K562 (cell line): ENCODE results near the gene RNU5D-1. TPM values are rescaled to one million over a fixed set of nuclear protein-coding genes. Genes with fewer than 3 reads are reported as not detected.

Experiments used
- ATF1 ChIP-seq, 2 experiments: fragments of 450-650 bp in 1 of 2; IDR thresholded peaks; 2 replicates each; pipeline ENCODE4 v1.6.1; 2016; ENCODE audit warnings: missing compliant biosample characterization in 1 of 2, missing genetic modification characterization in 1 of 2
- CC2D1A ChIP-seq: fragments of 450-650 bp; IDR thresholded peaks from 2 replicates; pipeline ENCODE4 v1.6.1; 2017; ENCODE audit warnings: mild to moderate bottlenecking
- DEAF1 ChIP-seq: fragments of 450-650 bp; formaldehyde crosslinking; IDR thresholded peaks from 2 replicates; pipeline ENCODE4 v1.4.0; 2020; ENCODE audit warnings: mild to moderate bottlenecking, moderate library complexity
- HNRNPH1 ChIP-seq: fragments of 200-400 bp; formaldehyde crosslinking; optimal IDR thresholded peaks from 2 replicates; pipeline ENCODE3; 2017; ENCODE audit warnings: low read depth, mild to moderate bottlenecking, low read length, moderate library complexity
- JUND ChIP-seq, 2 experiments: IDR thresholded peaks; 2 replicates in 1 of 2; 3 replicates in 1 of 2; pipeline ENCODE4 v1.6.1; 2011; ENCODE audit warnings: borderline replicate concordance in 2 of 2, low read depth in 2 of 2, low read length in 2 of 2, improper control_type of control experiment in 1 of 2, missing biosample characterization in 1 of 2, missing genetic modification characterization in 1 of 2, missing genetic modification reagents in 1 of 2
- MCM2 ChIP-seq: fragments of 450-650 bp; IDR thresholded peaks from 2 replicates; pipeline ENCODE4 v1.6.1; 2017; ENCODE audit warnings: low read depth, mild to moderate bottlenecking
- MYC ChIP-seq, 2 experiments: fragments of 250-450 bp in 1 of 2; sonication (Bioruptor Pico) in 1 of 2; IDR thresholded peaks; 2 replicates each; pipeline versions ENCODE4 v1.5.1 to v1.6.1; 2012 to 2021; ENCODE audit warnings: low read depth in 2 of 2, borderline replicate concordance in 1 of 2, improper control_type of control experiment in 1 of 2, low read length in 1 of 2, mild to moderate bottlenecking in 1 of 2, moderate library complexity in 1 of 2
- NR1H2 ChIP-seq: sonication (generic); formaldehyde crosslinking; IDR thresholded peaks from 2 replicates; pipeline ENCODE4 v1.4.0; 2020; ENCODE audit warnings: mild to moderate bottlenecking, missing genetic modification reagents
- PHB ChIP-seq: fragments of 250-450 bp; sonication (Bioruptor Pico); IDR thresholded peaks from 2 replicates; pipeline ENCODE4 v1.5.0; 2021
- RREB1 ChIP-seq: fragments of 250-450 bp; sonication (Bioruptor Pico); IDR thresholded peaks from 2 replicates; pipeline ENCODE4 v1.4.0; 2020
- TEAD4 ChIP-seq, 2 experiments: sonication (generic) in 1 of 2; formaldehyde crosslinking in 1 of 2; IDR thresholded peaks; 2 replicates each; pipeline versions ENCODE4 v1.6.1 to v1.8.0; 2012 to 2022; ENCODE audit warnings: borderline replicate concordance in 1 of 2, inconsistent platforms in 1 of 2, low read length in 1 of 2, mild to moderate bottlenecking in 1 of 2, missing genetic modification reagents in 1 of 2
- polyA plus RNA-seq, 8 experiments: library from polyadenylated mRNA; depleted of rRNA in 4 of 8; stranded (reverse) in 5 of 8; unstranded in 3 of 8; fragments of >200 nt; fragmentation: Nextera tagmentation in 2 of 8; fragmentation: Illumina TruSeq in 1 of 8; extraction: Ambion mirVana in 2 of 8; extraction: Trizol in 1 of 8; gene quantifications; 2 replicates each; pipeline versions ENCODE4 v1.2.1 to v1.2.3, GENCODE V29; 2011 to 2014; ENCODE audit warnings: inconsistent platforms in 1 of 8, missing spikeins in 1 of 8
- total RNA-seq, 7 experiments: library from RNA; depleted of rRNA in 6 of 7; stranded (reverse); fragments of >200 nt in 6 of 7; fragmentation: Illumina TruSeq in 2 of 7; extraction: Trizol in 2 of 7; gene quantifications; 2 replicates each; pipeline versions ENCODE4 v1.2.1 to v1.2.3, GENCODE V29; 2011 to 2021; ENCODE audit warnings: low replicate concordance in 1 of 7
- TF ChIP-seq, protein P1 (sequence below): fragments of 450-650 bp; IDR thresholded peaks from 2 replicates; pipeline ENCODE4 v1.6.1; 2016; ENCODE audit warnings: low read depth, mild to moderate bottlenecking, moderate library complexity

RNU5D-1 gene
- total and polyA plus RNA-seq, 9 of the 15 experiments (the other 6 are each of a cell fraction or from before 2014, with no cell fraction given) = under 0.01 TPM; not detected in 8

DNA sequence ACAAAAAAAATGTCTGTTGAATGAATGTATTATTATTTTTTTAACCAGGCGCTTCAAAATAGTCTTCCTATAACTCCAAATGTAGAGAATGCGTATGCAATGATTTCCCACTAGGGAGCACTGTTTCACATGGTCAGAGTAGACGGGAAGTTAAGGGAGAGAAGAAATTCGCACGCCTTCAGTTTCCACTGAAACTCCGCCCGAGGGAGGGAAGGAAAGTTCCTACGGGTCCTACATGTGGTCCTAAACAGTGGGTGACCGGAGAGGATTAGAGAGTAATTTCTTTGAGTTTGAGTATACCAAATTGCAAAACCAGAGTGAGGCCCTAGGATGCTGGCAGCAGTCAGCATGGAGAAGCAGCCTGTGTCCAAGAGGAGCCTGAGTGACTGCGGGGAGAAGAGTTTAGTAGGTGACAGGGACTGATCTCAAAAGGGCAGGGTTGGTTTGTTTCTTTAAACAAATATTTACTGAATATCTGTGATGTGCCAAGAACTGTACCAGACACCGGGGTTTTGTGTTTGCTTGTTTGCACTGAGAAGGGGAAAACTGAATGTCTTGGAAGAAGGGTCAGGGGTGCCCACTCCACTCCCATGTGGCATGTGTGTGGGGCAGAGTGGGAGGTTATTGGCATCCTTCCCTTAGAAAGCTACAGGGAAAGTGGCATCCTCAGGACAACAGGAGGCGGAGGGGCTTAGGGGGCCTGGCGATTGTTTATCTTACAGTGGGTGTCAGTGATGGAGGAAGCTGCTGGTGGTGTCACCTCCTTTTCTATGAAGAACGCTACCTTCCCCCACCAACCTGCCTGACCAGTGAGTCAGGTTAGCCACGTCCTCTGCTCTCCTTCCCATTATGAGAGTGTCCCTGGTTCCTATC is 22.8 kb downstream of the RNU5D-1 start (continued):
- TF ChIP-seq ATF1 (CRISPR knock-in tag; IDR thresholded peaks at IDR 0.05) (no peak), ATF1 (tag; IDR thresholded peaks at IDR 0.05) (no peak), MCM2 (no peak), CC2D1A (0 out of 2 replicates have a peak, but pooled peaks have one; percentile 35), HNRNPH1 (no peak), MYC (IDR thresholded peaks at IDR 0.05; ENCODE audit: low read depth, low read length) (0 out of 2 replicates have a peak, but pooled peaks have one; percentile 46), MYC (CRISPR knock-in tag; IDR thresholded peaks at IDR 0.05; ENCODE audit: borderline replicate concordance, low read depth) (no peak), JUND (IDR thresholded peaks at IDR 0.05; ENCODE audit: borderline replicate concordance, low read depth, low read length) (peak; percentile 17; the same call in 1 of the 2 replicates), JUND (tag; IDR thresholded peaks at IDR 0.05; ENCODE audit: borderline replicate concordance, low read depth, low read length) (no peak), PHB (CRISPR knock-in tag) (no peak), DEAF1 (peak; percentile 50; the same call in 1 of the 2 replicates), TEAD4 (IDR thresholded peaks at IDR 0.05; ENCODE audit: low read length) (peak; percentile 46; the same call in 1 of the 2 replicates), TEAD4 (CRISPR knock-in tag; IDR thresholded peaks at IDR 0.05; ENCODE audit: borderline replicate concordance) (no peak), NR1H2 (CRISPR knock-in tag) (no peak), RREB1 (CRISPR knock-in tag) (no peak)
- TF ChIP-seq, protein P1, sequence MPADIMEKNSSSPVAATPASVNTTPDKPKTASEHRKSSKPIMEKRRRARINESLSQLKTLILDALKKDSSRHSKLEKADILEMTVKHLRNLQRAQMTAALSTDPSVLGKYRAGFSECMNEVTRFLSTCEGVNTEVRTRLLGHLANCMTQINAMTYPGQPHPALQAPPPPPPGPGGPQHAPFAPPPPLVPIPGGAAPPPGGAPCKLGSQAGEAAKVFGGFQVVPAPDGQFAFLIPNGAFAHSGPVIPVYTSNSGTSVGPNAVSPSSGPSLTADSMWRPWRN = no peak
